B cell (primary cell): ENCODE results near the gene ISOC2. TPM values are rescaled to one million over a fixed set of nuclear protein-coding genes. Genes with fewer than 3 reads are reported as not detected.

Source experiments
- ATAC-seq: fragments of 200-7000 bp; cut with Tn5 transposase; one replicate; pipeline ENCODE4 v1.10.0; 2021; ENCODE audit warnings: low read depth, mild to moderate bottlenecking, moderate number of reproducible peaks, moderate library complexity
- CTCF ChIA-PET: fragments of 350-600 bp; sonication (Branson Sonifier 250); formaldehyde crosslinking; loops from one replicate; lab custom pipeline; 2021; ENCODE audit warnings: antibody characterized with exemption, inconsistent platforms; lab: Charles Lee
- POLR2A ChIA-PET: fragments of 350-600 bp; sonication (Branson Sonifier 250); formaldehyde crosslinking; loops from one replicate; lab custom pipeline; 2021; ENCODE audit warnings: antibody characterized with exemption; lab: Charles Lee
- DNase-seq: peaks from one replicate; pipeline ENCODE4 v3.0.0; 2013
- H2AFZ ChIP-seq: 2 replicates; pipeline ENCODE4 v1.6.1; 2012; ENCODE audit warnings: mild to moderate bottlenecking, low read depth, low read length; ENCODE audit not compliant: insufficient read depth, poor library complexity, severe bottlenecking
- H3K27ac ChIP-seq, 2 donors: 1 replicate in 1 of 2; 2 replicates in 1 of 2; pipeline ENCODE4 v1.5.1; 2012 to 2013; ENCODE audit warnings: low read length in 2 of 2, mild to moderate bottlenecking in 2 of 2, moderate library complexity in 1 of 2
- H3K27me3 ChIP-seq, 4 experiments: fragments of 200-600 bp in 1 of 4; sonication (generic) in 1 of 4; replicated peaks in 1 of 4; 1 replicate in 2 of 4; 2 replicates in 2 of 4; pipeline versions ENCODE4 v1.6.1 to v1.7.0; 2013 to 2016; ENCODE audit warnings: low read length in 3 of 4, mild to moderate bottlenecking in 2 of 4, mixed read lengths in 1 of 4, moderate library complexity in 1 of 4; ENCODE audit not compliant: insufficient read depth in 4 of 4, control insufficient read depth in 3 of 4; ENCODE audit errors: control extremely low read depth in 1 of 4
- H3K36me3 ChIP-seq, 2 experiments: replicated peaks in 1 of 2; 1 replicate in 1 of 2; 2 replicates in 1 of 2; pipeline versions ENCODE4 v1.6.1 to v1.7.1; 2013; ENCODE audit warnings: low read length in 1 of 2; ENCODE audit not compliant: insufficient read depth in 2 of 2, control insufficient read depth in 1 of 2; ENCODE audit errors: control extremely low read depth in 1 of 2, extremely low read depth in 1 of 2
- H3K4me1 ChIP-seq, 2 donors: fragments of 200-600 bp in 1 of 2; sonication (generic) in 1 of 2; 1 replicate in 1 of 2; 2 replicates in 1 of 2; pipeline versions ENCODE4 v1.5.1 to v1.6.1; 2013 to 2017; ENCODE audit warnings: low read length in 2 of 2; ENCODE audit not compliant: control insufficient read depth in 2 of 2, insufficient read depth in 2 of 2
- H3K4me2 ChIP-seq: replicated peaks from 2 replicates; pipeline ENCODE3; 2012; ENCODE audit warnings: mild to moderate bottlenecking, low read depth, low read length; ENCODE audit not compliant: poor library complexity, severe bottlenecking
- H3K4me3 ChIP-seq, 5 experiments: fragments of 200-600 bp in 1 of 5; sonication (generic) in 1 of 5; 1 replicate in 3 of 5; 2 replicates in 2 of 5; pipeline versions ENCODE4 v1.5.1 to v1.7.0; 2011 to 2016; ENCODE audit warnings: low read length in 4 of 5, mild to moderate bottlenecking in 4 of 5, low read depth in 2 of 5, control low read depth in 1 of 5, moderate library complexity in 1 of 5; ENCODE audit not compliant: insufficient read depth in 1 of 5; ENCODE audit errors: control extremely low read depth in 1 of 5, extremely low read depth in 1 of 5
- H3K79me2 ChIP-seq: fragments of 200-600 bp; sonication (generic); one replicate; pipeline ENCODE4 v1.6.0; 2016; ENCODE audit warnings: low read length; ENCODE audit not compliant: control insufficient read depth, insufficient read depth
- H3K9ac ChIP-seq: fragments of 200-600 bp; sonication (generic); 2 replicates; pipeline ENCODE4 v1.6.1; 2017; ENCODE audit warnings: mild to moderate bottlenecking, low read length, moderate library complexity
- H3K9me3 ChIP-seq, 3 donors: one replicate each; pipeline versions ENCODE4 v1.6.1 to v1.7.1; 2013; ENCODE audit warnings: low read length in 2 of 3; ENCODE audit not compliant: control insufficient read depth in 2 of 3, insufficient read depth in 1 of 3; ENCODE audit errors: control extremely low read depth in 1 of 3
- H4K20me1 ChIP-seq: 2 replicates; pipeline ENCODE4 v1.6.0; 2012; ENCODE audit warnings: mild to moderate bottlenecking, low read length; ENCODE audit not compliant: insufficient read depth, control insufficient read depth, poor library complexity, severe bottlenecking
- H3K27ac Mint-ChIP-seq: one replicate; pipeline ENCODE4 v1.8.0; 2021; ENCODE audit warnings: mixed read lengths
- H3K27me3 Mint-ChIP-seq: one replicate; pipeline ENCODE4 v1.8.0; 2021; ENCODE audit warnings: mixed read lengths
- H3K4me1 Mint-ChIP-seq: one replicate; pipeline ENCODE4 v1.8.0; 2021; ENCODE audit warnings: mixed read lengths
- H3K4me3 Mint-ChIP-seq: one replicate; pipeline ENCODE4 v1.8.0; 2021; ENCODE audit warnings: mixed read lengths
- H3K9me3 Mint-ChIP-seq: one replicate; pipeline ENCODE4 v1.8.0; 2022; ENCODE audit warnings: mixed read lengths; ENCODE audit not compliant: insufficient read depth
- EZH2 ChIP-seq: IDR thresholded peaks from 2 replicates; pipeline ENCODE4 v1.6.1; 2012; ENCODE audit warnings: borderline replicate concordance, low read depth, mild to moderate bottlenecking, moderate library complexity, low read length; ENCODE audit not compliant: insufficient read depth, poor library complexity, severe bottlenecking
- WGBS: methylation state at CpG from one replicate; pipeline ENCODE4 v1.1.5; 2013; ENCODE audit warnings: missing lambda C conversion rate; ENCODE audit not compliant: insufficient coverage; 5-methylcytosine and 5-hydroxymethylcytosine counted together
- intact Hi-C: fragments of 100-400 bp; cut with micrococcal nuclease; formaldehyde crosslinking; loops from one replicate; pipeline ENCODE4 v1.10.0; 2022
- polyA plus RNA-seq: library from polyadenylated mRNA; depleted of rRNA; stranded (reverse); fragments of >200 nt; gene quantifications from 2 replicates; pipeline ENCODE4 v1.2.3, GENCODE V29; 2012
- total RNA-seq, 2 donors: library from RNA; stranded (reverse); fragments of 120-200 nt in 1 of 2; gene quantifications; 1 replicate in 1 of 2; 2 replicates in 1 of 2; pipeline versions ENCODE4 v1.2.3 to v1.2.4, GENCODE V29; 2013 to 2022
- TF ChIP-seq, protein P1 (sequence below): fragments of 200-600 bp; IDR thresholded peaks from one replicate; pipeline ENCODE4 v1.8.0; 2022; ENCODE audit warnings: antibody characterized with exemption, mild to moderate bottlenecking

Gene ISOC2
- total and polyA plus RNA-seq, 2 donors (not counting 1 experiment from before 2014, with no cell fraction given), result 10.0 to 27.6 TPM

DNA sequence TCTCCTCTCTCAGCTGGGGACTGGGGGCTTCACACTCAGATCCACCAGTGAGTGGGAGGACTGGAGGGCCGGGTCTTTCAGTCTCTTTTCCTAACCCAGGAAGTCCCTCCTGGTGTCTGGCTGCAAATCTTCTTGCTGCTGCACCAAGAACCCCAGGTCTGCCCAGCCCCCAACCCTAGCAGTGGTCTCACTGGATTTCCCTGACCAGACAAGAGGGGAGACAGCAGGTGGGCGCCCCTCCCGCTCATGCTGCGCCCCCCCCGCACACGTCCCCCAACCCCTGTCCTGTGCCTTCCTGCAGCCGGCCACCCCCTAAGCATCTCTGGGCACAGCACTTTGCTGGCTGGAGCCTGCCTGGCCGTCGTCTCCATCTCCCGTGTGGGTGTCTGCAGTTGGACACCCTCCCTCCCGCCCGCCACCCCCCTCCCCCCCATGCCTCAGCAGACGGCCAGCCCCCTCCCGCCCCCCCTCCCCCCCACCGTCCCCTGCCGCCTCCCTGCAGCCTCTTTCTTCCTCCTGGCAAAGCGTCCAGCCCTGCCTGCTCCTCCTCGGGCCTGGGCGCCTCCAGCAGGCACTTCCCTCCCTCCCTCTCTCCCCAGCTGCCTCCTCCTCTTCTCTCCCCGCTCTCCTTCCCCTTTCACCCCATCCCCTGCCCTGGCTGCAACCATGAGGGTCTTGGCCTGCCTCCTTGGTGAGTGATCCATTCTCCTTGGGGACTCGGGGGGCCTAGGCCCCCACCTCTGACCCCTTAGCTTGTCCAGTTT lies 26.7 kb upstream of the ISOC2 start, which contains the start of gene SSC5D:
TSS of gene SSC5D (plus strand) at position 513 of the 764 bp plus-strand sequence. CDS start at position 667, 154 bp downstream.
- no peaks in the 10 kb centered on the region for H3K9me3 Mint-ChIP-seq

DNA sequence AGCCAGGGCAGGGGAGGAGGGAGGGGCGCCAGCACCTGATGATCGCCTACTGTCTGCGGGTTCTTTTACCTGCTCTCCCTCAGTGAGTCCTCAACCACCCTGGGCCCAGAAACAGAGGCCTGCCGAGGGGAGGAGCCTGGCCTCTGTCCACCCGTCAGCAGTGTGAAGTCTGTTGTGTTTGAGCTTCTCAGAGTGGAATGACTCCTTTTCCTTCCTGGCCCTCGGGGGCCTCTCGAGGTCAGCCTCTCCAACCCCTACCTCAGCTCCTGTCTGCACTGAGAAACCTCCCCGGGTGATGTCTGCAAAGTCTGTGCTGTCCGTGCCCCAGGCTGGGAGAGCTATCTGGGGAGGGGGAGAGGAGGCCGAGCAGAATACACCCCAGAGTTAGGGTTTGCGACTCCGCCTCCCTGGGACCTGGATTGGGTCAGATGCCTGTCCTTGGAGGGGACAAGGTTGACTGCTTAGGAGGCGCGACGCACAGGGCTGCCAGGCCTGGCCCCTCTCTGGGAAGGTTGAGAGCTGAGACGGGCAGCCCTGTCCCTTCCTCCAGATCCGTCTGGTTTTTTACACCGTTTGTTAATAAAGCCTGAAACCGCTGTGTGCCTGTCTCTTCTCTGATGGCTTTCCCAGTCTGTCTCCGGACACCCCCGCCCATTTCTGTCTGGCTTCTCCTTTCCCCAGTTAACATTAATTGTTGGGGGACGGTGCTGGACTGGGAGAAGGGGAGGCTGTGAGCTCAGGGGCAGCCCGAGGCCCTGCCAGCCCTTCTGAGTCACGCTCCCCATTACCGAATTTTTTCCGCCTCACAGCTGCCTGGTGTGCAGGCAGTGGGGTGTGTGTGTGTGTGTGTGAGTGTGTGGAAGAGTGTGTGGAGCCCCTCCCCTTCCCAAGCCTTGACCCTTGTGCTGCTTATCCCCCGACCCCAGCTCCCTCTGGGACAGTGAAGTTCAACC lies 25.8 kb upstream of the ISOC2 start:
- H3K4me2 ChIP-seq, result no peak overlapping the region
- Mint-ChIP-seq H3K27me3 (peaks cover 8% of the 10 kb centered on the region), H3K4me1 (peaks cover 11% of the 10 kb centered on the region), H3K9me3 (no peaks in the 10 kb centered on the region), H3K27ac (peak overlapping the region; percentile 61), H3K4me3 (peak overlapping the region; percentile 45)
- no peak overlapping the region for H3K27ac ChIP-seq
- H3K9me3 ChIP-seq, result no peaks in the 10 kb centered on the region
- H3K79me2 ChIP-seq, result no peaks in the 10 kb centered on the region
- H4K20me1 ChIP-seq, result peaks cover 20% of the 10 kb centered on the region
- TF ChIP-seq EZH2, result no peak
- TF ChIP-seq, protein P1, sequence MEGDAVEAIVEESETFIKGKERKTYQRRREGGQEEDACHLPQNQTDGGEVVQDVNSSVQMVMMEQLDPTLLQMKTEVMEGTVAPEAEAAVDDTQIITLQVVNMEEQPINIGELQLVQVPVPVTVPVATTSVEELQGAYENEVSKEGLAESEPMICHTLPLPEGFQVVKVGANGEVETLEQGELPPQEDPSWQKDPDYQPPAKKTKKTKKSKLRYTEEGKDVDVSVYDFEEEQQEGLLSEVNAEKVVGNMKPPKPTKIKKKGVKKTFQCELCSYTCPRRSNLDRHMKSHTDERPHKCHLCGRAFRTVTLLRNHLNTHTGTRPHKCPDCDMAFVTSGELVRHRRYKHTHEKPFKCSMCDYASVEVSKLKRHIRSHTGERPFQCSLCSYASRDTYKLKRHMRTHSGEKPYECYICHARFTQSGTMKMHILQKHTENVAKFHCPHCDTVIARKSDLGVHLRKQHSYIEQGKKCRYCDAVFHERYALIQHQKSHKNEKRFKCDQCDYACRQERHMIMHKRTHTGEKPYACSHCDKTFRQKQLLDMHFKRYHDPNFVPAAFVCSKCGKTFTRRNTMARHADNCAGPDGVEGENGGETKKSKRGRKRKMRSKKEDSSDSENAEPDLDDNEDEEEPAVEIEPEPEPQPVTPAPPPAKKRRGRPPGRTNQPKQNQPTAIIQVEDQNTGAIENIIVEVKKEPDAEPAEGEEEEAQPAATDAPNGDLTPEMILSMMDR, result no peak
- DNase-seq (peak; percentile 41), ATAC-seq (no peak)
- peaks cover 0 to 2% of the 10 kb centered on the region in 2 experiments for H3K36me3 ChIP-seq
- no peak overlapping the region for H3K4me3 ChIP-seq
- ChIA-PET POLR2A (interaction anchor here (0.6 to 1.5 kb wide), 3 partner anchors 11 to 148 kb away, joined by 3 to 4 read pairs (median 3); partner anchors contain the start of genes KMT5C and ZNF628), CTCF (interaction anchor here (1.4 to 1.7 kb wide), 3 partner anchors 11 to 20 kb away, joined by 3 to 8 read pairs (median 7); partner anchors contain the start of gene ZNF628)
- H3K9ac ChIP-seq, result no peak overlapping the region
- WGBS, result 93% methylated on average over 13 of the region's 27 CpGs
- peaks cover 0 to 20% (median 0%) of the 10 kb centered on the region in 4 experiments for H3K27me3 ChIP-seq
- no peak overlapping the region for H2AFZ ChIP-seq
- peaks cover 10 to 22% of the 10 kb centered on the region in 2 donors for H3K4me1 ChIP-seq
- intact Hi-C loops, result no loop called here

More for the DNA sequence above, 26.7 kb upstream of the ISOC2 start, which contains the start of gene SSC5D:
- ATAC-seq, result no peak
- H3K27ac Mint-ChIP-seq, result no peak within 1 kb of the TSS
- H2AFZ ChIP-seq, result no peak within 1 kb of the TSS
- peaks cover 8% of the 10 kb centered on the region for H3K27me3 Mint-ChIP-seq
- DNase-seq, result no peak
- H3K4me3 Mint-ChIP-seq, result peak within 1 kb of the TSS; percentile 32
- peaks cover 11% of the 10 kb centered on the region for H3K4me1 Mint-ChIP-seq
- no peak for TF ChIP-seq EZH2
- intact Hi-C loops, result no loop called here
- no peaks in the 10 kb centered on the region for H3K79me2 ChIP-seq
- peaks cover 10 to 22% of the 10 kb centered on the region in 2 donors for H3K4me1 ChIP-seq
- ChIA-PET CTCF (interaction anchor here (1.4 to 1.7 kb wide), 3 partner anchors 12 to 21 kb away, joined by 3 to 8 read pairs (median 7); partner anchors contain the start of gene ZNF628), POLR2A (interaction anchor here (0.6 to 1.5 kb wide), 3 partner anchors 11 to 145 kb away, joined by 3 to 11 read pairs (median 4); partner anchors contain the start of gene ZNF628)
- H3K36me3 ChIP-seq, result no peaks in the 10 kb centered on the region
- H4K20me1 ChIP-seq, result peaks cover 16% of the 10 kb centered on the region
- H3K27ac ChIP-seq, result no peak within 1 kb of the TSS
- no peak within 1 kb of the TSS for H3K4me2 ChIP-seq
- no peaks in the 10 kb centered on the region for H3K9me3 ChIP-seq
- peaks cover 0 to 28% (median under 1%) of the 10 kb centered on the region in 4 experiments for H3K27me3 ChIP-seq
- 34% methylated on average over 6 of the region's 21 CpGs for WGBS
- H3K4me3 ChIP-seq, result no peak within 1 kb of the TSS
- no peak within 1 kb of the TSS for H3K9ac ChIP-seq
